OCI-LY1 (cell line): ENCODE data around the gene ACACA.
"Not testable (repeated sequence)": the region's sequence is repeated elsewhere in the genome, so short reads cannot be mapped to it uniquely, and the experiment has no call there.

Source experiments
- H2AFZ ChIP-seq: fragments of 200-600 bp; sonication (generic), shearing (Covaris generic); 2 replicates; pipeline ENCODE4 v1.6.0; 2014; ENCODE audit warnings: antibody characterized with exemption, mild to moderate bottlenecking, low read length
- H3F3A ChIP-seq: fragments of 200-600 bp; sonication (generic), shearing (Covaris generic); 2 replicates; pipeline ENCODE4 v1.6.0; 2014; ENCODE audit warnings: mild to moderate bottlenecking, antibody characterized with exemption, low read length, moderate library complexity; ENCODE audit not compliant: insufficient read depth
- H3K27ac ChIP-seq: fragments of 200-600 bp; sonication (generic); 2 replicates; pipeline ENCODE4 v1.5.1; 2014; ENCODE audit warnings: low read length, mixed run types, mild to moderate bottlenecking, low read depth; ENCODE audit not compliant: poor library complexity, severe bottlenecking
- H3K27me3 ChIP-seq: fragments of 200-600 bp; sonication (generic); 2 replicates; pipeline ENCODE4 v1.6.0; 2014; ENCODE audit warnings: antibody characterized with exemption, mild to moderate bottlenecking, low read length, moderate library complexity; ENCODE audit not compliant: insufficient read depth
- H3K36me3 ChIP-seq: fragments of 200-600 bp; sonication (generic); 2 replicates; pipeline ENCODE4 v1.6.1; 2014; ENCODE audit warnings: mild to moderate bottlenecking, antibody characterized with exemption, low read length, moderate library complexity, mixed read lengths; ENCODE audit not compliant: insufficient read depth
- H3K4me1 ChIP-seq: fragments of 200-600 bp; sonication (generic); 2 replicates; pipeline ENCODE4 v1.5.1; 2014; ENCODE audit warnings: mild to moderate bottlenecking, low read length, moderate library complexity; ENCODE audit not compliant: insufficient read depth, severe bottlenecking
- H3K4me2 ChIP-seq: fragments of 200-600 bp; sonication (generic), shearing (Covaris generic); 2 replicates; pipeline ENCODE4 v1.6.1; 2014; ENCODE audit warnings: low read length
- H3K4me3 ChIP-seq: fragments of 200-600 bp; sonication (generic); 2 replicates; pipeline ENCODE4 v1.5.1; 2014; ENCODE audit warnings: low read length, low read depth, mild to moderate bottlenecking, mixed read lengths; ENCODE audit not compliant: poor library complexity, severe bottlenecking
- H3K79me2 ChIP-seq: fragments of 200-600 bp; shearing (Covaris generic); 2 replicates; pipeline ENCODE4 v1.6.1; 2016; ENCODE audit warnings: mixed run types, low read length, mixed read lengths; ENCODE audit not compliant: insufficient read depth
- H3K9ac ChIP-seq: fragments of 200-600 bp; sonication (generic), shearing (Covaris generic); 2 replicates; pipeline ENCODE4 v1.6.1; 2014; ENCODE audit warnings: mild to moderate bottlenecking, low read length, mixed read lengths
- H3K9me2 ChIP-seq: fragments of 200-600 bp; sonication (generic), shearing (Covaris generic); 2 replicates; pipeline ENCODE4 v1.6.1; 2014; ENCODE audit warnings: low read depth, mild to moderate bottlenecking, low read length, mixed read lengths
- H3K9me3 ChIP-seq: fragments of 200-600 bp; shearing (Covaris generic); 2 replicates; pipeline ENCODE4 v1.6.1; 2014; ENCODE audit warnings: low read length, mixed read lengths
- H4K20me1 ChIP-seq: fragments of 200-600 bp; sonication (generic), shearing (Covaris generic); 2 replicates; pipeline ENCODE4 v1.6.0; 2016; ENCODE audit warnings: mild to moderate bottlenecking, low read length; ENCODE audit not compliant: insufficient read depth
- EZH2 ChIP-seq: fragments of 200-600 bp; sonication (generic), shearing (Covaris generic); IDR thresholded peaks from 2 replicates; pipeline ENCODE4 v1.8.0; 2017; ENCODE audit warnings: borderline replicate concordance, mixed run types, mild to moderate bottlenecking, antibody characterized with exemption, low read length, moderate library complexity, mixed read lengths
- TF ChIP-seq, protein P1 (sequence below): fragments of 200-600 bp; sonication (generic), shearing (Covaris generic); IDR thresholded peaks from 2 replicates; pipeline ENCODE4 v1.5.1; 2017; ENCODE audit warnings: mild to moderate bottlenecking, antibody characterized with exemption, low read length, moderate library complexity, mixed read lengths

The ACACA gene

DNA sequence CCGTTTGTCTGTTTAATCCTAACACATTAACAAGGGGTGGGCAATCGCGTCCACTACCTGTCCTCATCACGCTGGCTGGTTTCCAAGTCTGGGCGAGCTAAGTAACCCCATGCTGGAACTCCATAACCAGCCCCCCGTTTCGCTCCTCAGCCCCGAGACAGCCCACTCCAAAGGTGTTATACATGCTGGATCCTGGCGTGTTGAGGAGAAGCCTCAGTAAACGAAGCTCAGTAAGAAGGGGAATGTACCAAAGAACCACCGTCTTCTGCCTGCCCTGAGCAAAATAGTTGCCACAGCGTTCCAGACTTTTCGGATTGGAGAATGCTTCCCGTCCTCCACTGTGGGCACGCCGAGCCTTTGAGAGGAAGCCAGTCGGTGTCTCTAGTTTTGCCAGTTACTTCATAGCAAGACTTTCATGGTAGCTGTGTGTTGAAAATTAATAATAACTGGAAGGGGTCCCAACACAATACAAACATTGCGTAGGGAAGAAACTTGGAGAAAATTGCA is 46.9 kb downstream of the ACACA start:
- no peaks in the 10 kb centered on the region for H3K9me3 ChIP-seq
- H4K20me1 ChIP-seq, result no peaks in the 10 kb centered on the region
- H3K36me3 ChIP-seq, result peaks cover 2% of the 10 kb centered on the region; the same call in 1 of the 2 replicates
- H2AFZ ChIP-seq, result no peak overlapping the region
- H3K9me2 ChIP-seq, result no peaks in the 10 kb centered on the region
- H3K79me2 ChIP-seq, result peaks cover 31% of the 10 kb centered on the region
- H3K4me1 ChIP-seq, result peaks cover 25% of the 10 kb centered on the region
- peak overlapping the region; percentile 63 for H3K4me2 ChIP-seq
- peak overlapping the region; percentile 63 for H3K27ac ChIP-seq
- TF ChIP-seq EZH2, result no peak
- TF ChIP-seq, protein P1, sequence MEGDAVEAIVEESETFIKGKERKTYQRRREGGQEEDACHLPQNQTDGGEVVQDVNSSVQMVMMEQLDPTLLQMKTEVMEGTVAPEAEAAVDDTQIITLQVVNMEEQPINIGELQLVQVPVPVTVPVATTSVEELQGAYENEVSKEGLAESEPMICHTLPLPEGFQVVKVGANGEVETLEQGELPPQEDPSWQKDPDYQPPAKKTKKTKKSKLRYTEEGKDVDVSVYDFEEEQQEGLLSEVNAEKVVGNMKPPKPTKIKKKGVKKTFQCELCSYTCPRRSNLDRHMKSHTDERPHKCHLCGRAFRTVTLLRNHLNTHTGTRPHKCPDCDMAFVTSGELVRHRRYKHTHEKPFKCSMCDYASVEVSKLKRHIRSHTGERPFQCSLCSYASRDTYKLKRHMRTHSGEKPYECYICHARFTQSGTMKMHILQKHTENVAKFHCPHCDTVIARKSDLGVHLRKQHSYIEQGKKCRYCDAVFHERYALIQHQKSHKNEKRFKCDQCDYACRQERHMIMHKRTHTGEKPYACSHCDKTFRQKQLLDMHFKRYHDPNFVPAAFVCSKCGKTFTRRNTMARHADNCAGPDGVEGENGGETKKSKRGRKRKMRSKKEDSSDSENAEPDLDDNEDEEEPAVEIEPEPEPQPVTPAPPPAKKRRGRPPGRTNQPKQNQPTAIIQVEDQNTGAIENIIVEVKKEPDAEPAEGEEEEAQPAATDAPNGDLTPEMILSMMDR, result no peak
- peak overlapping the region; percentile 55 for H3K4me3 ChIP-seq
- H3F3A ChIP-seq, result no peaks in the 10 kb centered on the region
- no peaks in the 10 kb centered on the region for H3K27me3 ChIP-seq
- H3K9ac ChIP-seq, result peak overlapping the region; percentile 65

GRCh38 chr17:37358830-37359681 is 47.6 kb downstream of the ACACA start:
- H3F3A ChIP-seq, result no peaks in the 10 kb centered on the region
- H3K27ac ChIP-seq, result peak overlapping the region; percentile 63
- H3K9me3 ChIP-seq, result no peaks in the 10 kb centered on the region
- peak overlapping the region; percentile 99 for H3K4me2 ChIP-seq
- H3K9ac ChIP-seq, result peak overlapping the region; percentile 94
- H2AFZ ChIP-seq, result no peak overlapping the region
- H3K79me2 ChIP-seq, result peaks cover 38% of the 10 kb centered on the region
- TF ChIP-seq, protein P1, result no peak
- peak overlapping the region; percentile 94 for H3K4me3 ChIP-seq
- H3K4me1 ChIP-seq, result peaks cover 25% of the 10 kb centered on the region
- peaks cover 9% of the 10 kb centered on the region for H3K36me3 ChIP-seq
- no peaks in the 10 kb centered on the region for H3K27me3 ChIP-seq
- no peaks in the 10 kb centered on the region for H4K20me1 ChIP-seq
- H3K9me2 ChIP-seq, result no peaks in the 10 kb centered on the region

DNA sequence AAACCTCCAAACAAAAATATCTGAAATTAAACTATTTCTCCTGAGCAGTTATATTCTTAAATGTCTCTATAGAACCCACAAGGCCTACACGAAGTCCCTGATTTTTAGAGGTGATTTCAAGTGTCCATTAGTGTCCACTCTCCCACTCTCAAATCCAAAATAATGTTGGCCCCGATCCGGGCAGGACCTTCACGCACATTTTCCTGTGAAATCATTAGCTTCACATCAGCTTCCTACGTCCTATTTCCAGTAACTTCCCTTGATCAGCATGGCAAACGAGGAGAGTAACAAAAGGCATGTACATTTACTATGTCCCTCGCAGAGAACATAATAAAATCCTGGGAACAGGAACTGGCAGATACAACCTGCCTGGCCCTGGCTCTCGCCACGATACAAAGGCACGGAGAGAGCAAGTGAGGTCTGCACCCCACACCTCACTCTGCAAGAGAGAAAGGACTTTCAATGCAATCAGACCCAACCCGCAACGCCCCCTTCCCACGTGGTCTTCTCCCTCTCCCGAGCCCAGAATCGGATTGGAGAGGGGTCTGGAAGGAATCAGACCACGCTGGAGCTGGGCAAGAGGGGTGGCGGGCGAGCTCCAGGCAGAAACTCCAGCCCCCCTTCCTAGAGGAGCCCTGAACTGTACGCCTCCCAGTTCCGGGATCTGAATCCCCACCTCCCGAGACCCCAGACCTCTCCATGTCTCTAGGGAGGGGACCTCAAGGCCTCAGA is 48.4 kb downstream of the ACACA start:
- Histone ChIP-seq H3K27me3 (no peaks in the 10 kb centered on the region), H3K79me2 (peaks cover 46% of the 10 kb centered on the region), H2AFZ (no peak overlapping the region), H3K36me3 (peaks cover 15% of the 10 kb centered on the region), H3K4me1 (peaks cover 25% of the 10 kb centered on the region), H3K4me2 (peak overlapping the region; percentile 99), H3K9me2 (no peaks in the 10 kb centered on the region), H3K9me3 (no peaks in the 10 kb centered on the region), H3F3A (no peaks in the 10 kb centered on the region), H3K9ac (peak overlapping the region; percentile 94), H3K4me3 (peak overlapping the region; percentile 94), H3K27ac (peak overlapping the region; percentile 53), H4K20me1 (no peaks in the 10 kb centered on the region)
- TF ChIP-seq EZH2, result no peak
- TF ChIP-seq, protein P1, result no peak

DNA sequence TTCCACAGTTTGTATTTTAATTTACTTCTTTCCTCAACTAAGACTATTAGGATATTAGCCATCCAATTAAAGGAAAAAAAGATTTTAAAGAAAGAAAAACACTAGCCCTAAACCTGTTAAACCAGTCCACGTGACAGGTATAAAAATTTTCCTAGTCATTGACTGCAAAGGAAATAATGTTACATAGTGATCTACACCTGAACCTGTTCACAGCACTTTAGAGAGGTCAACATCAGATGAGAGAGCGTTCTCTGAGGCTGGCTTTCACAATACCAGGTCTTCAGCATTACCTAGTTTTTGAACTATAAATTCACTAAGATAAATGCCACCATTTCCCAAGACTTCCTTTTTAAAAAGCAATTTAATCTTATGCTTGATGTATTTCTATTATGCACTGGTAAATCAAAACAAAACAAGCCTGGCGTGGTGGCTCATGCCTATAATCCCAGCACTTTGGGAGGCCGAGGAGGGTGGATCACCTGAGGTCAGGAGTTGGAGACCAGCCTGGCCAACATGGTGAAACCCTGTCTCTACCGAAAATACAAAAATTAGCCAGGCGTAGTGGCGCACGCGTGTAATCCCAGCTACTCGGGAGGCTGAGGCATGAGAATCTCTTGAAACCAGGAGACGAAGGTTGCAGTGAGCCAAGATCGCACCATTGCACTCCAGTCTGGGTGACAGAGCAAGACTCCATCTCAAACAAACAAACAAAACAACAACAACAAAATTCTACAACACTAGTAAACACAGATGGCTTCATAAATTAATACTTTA is 49.7 kb downstream of the ACACA start:
- not testable (repeated sequence) for H3F3A ChIP-seq, H3K9me3 ChIP-seq, H3K27me3 ChIP-seq, H3K9me2 ChIP-seq, H4K20me1 ChIP-seq, H2AFZ ChIP-seq
- Histone ChIP-seq H3K4me1 (peaks cover 25% of the 10 kb centered on the region), H3K36me3 (peaks cover 28% of the 10 kb centered on the region), H3K27ac (peak overlapping the region; percentile 53), H3K9ac (peak overlapping the region; percentile 94), H3K4me3 (peak overlapping the region; percentile 94), H3K4me2 (peak overlapping the region; percentile 99), H3K79me2 (peaks cover 58% of the 10 kb centered on the region)
